Neuronal stem cell (in vitro differentiated cells): Measurements from ENCODE around the gene ASIP.

ENCODE experiments used
- DNase-seq: peaks from one replicate; pipeline ENCODE4 v3.0.0-alpha.2; 2013; ENCODE audit warnings: low spot score
- H2AFZ ChIP-seq: one replicate; pipeline ENCODE4 v1.6.1; 2013; ENCODE audit warnings: mild to moderate bottlenecking, low read length, inconsistent platforms
- H2AK5ac ChIP-seq: 2 replicates; pipeline ENCODE4 v1.6.1; 2013; ENCODE audit warnings: low read depth, mild to moderate bottlenecking, inconsistent platforms, low read length, moderate library complexity, mixed read lengths
- H2BK120ac ChIP-seq: 2 replicates; pipeline ENCODE4 v1.6.1; 2013; ENCODE audit warnings: low read depth, mild to moderate bottlenecking, inconsistent platforms, low read length, moderate library complexity, mixed read lengths
- H2BK12ac ChIP-seq: one replicate; pipeline ENCODE4 v1.6.1; 2013; ENCODE audit warnings: low read length, inconsistent platforms
- H2BK15ac ChIP-seq: 2 replicates; pipeline ENCODE4 v1.6.1; 2013; ENCODE audit warnings: mild to moderate bottlenecking, low read length, inconsistent platforms, mixed read lengths
- H2BK5ac ChIP-seq: one replicate; pipeline ENCODE4 v1.6.1; 2013; ENCODE audit warnings: inconsistent platforms, mild to moderate bottlenecking, low read length, moderate library complexity
- H3K14ac ChIP-seq: one replicate; pipeline ENCODE4 v1.6.1; 2013; ENCODE audit warnings: low read length, inconsistent platforms
- H3K18ac ChIP-seq: 2 replicates; pipeline ENCODE4 v1.6.1; 2013; ENCODE audit warnings: low read length, inconsistent platforms
- H3K23ac ChIP-seq: 2 replicates; pipeline ENCODE4 v1.6.1; 2013; ENCODE audit warnings: low read depth, mild to moderate bottlenecking, mixed read lengths, low read length, inconsistent platforms; ENCODE audit not compliant: poor library complexity
- H3K27ac ChIP-seq: replicated peaks from 3 replicates; pipeline ENCODE4 v1.5.1; 2013; ENCODE audit warnings: low read length, inconsistent platforms
- H3K27me3 ChIP-seq, 3 experiments: 2 replicates each; pipeline ENCODE4 v1.6.1; 2013; ENCODE audit warnings: low read length in 3 of 3, mild to moderate bottlenecking in 2 of 3, inconsistent platforms in 1 of 3, low read depth in 1 of 3, mixed read lengths in 1 of 3, moderate library complexity in 1 of 3; ENCODE audit not compliant: control insufficient read depth in 3 of 3, insufficient read depth in 3 of 3
- H3K36me3 ChIP-seq, 2 donors: replicated peaks in 1 of 2; 2 replicates each; pipeline ENCODE4 v1.6.1; 2013; ENCODE audit warnings: low read length in 2 of 2; ENCODE audit not compliant: control insufficient read depth in 2 of 2, insufficient read depth in 2 of 2
- H3K4ac ChIP-seq: 2 replicates; pipeline ENCODE4 v1.6.1; 2013; ENCODE audit warnings: inconsistent platforms, mild to moderate bottlenecking, low read length, moderate library complexity
- H3K4me1 ChIP-seq, 2 donors: 1 replicate in 1 of 2; 2 replicates in 1 of 2; pipeline ENCODE4 v1.6.1; 2013; ENCODE audit warnings: low read length in 2 of 2, low read depth in 1 of 2; ENCODE audit not compliant: control insufficient read depth in 2 of 2, insufficient read depth in 1 of 2
- H3K4me2 ChIP-seq: one replicate; pipeline ENCODE4 v1.6.1; 2013; ENCODE audit warnings: mild to moderate bottlenecking, low read length, inconsistent platforms; ENCODE audit not compliant: insufficient read depth, poor library complexity, severe bottlenecking
- H3K4me3 ChIP-seq, 2 donors: 2 replicates each; pipeline ENCODE4 v1.5.1; 2013; ENCODE audit warnings: low read length in 2 of 2, mild to moderate bottlenecking in 2 of 2, inconsistent platforms in 1 of 2, moderate library complexity in 1 of 2
- H3K79me1 ChIP-seq: one replicate; pipeline ENCODE4 v1.6.1; 2013; ENCODE audit warnings: low read depth, mild to moderate bottlenecking, inconsistent platforms, low read length, moderate library complexity
- H3K9ac ChIP-seq: one replicate; pipeline ENCODE4 v1.6.1; 2013; ENCODE audit warnings: mild to moderate bottlenecking, low read depth, low read length, inconsistent platforms; ENCODE audit not compliant: poor library complexity
- H3K9me3 ChIP-seq, 2 donors: replicated peaks in 1 of 2; 2 replicates each; pipeline versions ENCODE3 to v1.6.1; 2013; ENCODE audit warnings: low read length in 2 of 2, mild to moderate bottlenecking in 2 of 2, inconsistent platforms in 1 of 2, low read depth in 1 of 2, mixed read lengths in 1 of 2, moderate library complexity in 1 of 2; ENCODE audit not compliant: control insufficient read depth in 2 of 2, insufficient read depth in 1 of 2
- H4K8ac ChIP-seq: one replicate; pipeline ENCODE4 v1.6.1; 2013; ENCODE audit warnings: low read depth, mild to moderate bottlenecking, inconsistent platforms, low read length, moderate library complexity
- H4K91ac ChIP-seq: one replicate; pipeline ENCODE4 v1.6.1; 2013; ENCODE audit warnings: low read length, low read depth, mild to moderate bottlenecking, inconsistent platforms; ENCODE audit not compliant: poor library complexity
- WGBS, 2 donors: extraction: QIAGEN DNeasy Blood & Tissue Kit; methylation state at CpG; one replicate each; pipeline ENCODE4 v1.1.7; 2013; ENCODE audit warnings: missing lambda C conversion rate in 2 of 2, mixed read lengths in 1 of 2; ENCODE audit not compliant: insufficient read length in 2 of 2, insufficient replicate concordance in 1 of 2; ENCODE audit errors: extremely low coverage in 2 of 2; 5-methylcytosine and 5-hydroxymethylcytosine counted together

ASIP gene

GRCh38 chr20:34311118-34312023 is 70.1 kb downstream of the ASIP start:
- no peak overlapping the region for H3K23ac ChIP-seq
- H4K91ac ChIP-seq = no peak overlapping the region
- H2BK15ac ChIP-seq = no peak overlapping the region
- H3K9me3 ChIP-seq = no peaks in the 10 kb centered on the region
- no peak overlapping the region for H2BK5ac ChIP-seq
- peaks cover 4 to 6% of the 10 kb centered on the region in 2 donors for H3K4me1 ChIP-seq
- H2AK5ac ChIP-seq = peak overlapping the region; percentile 39
- no peaks in the 10 kb centered on the region for H3K79me1 ChIP-seq
- H3K27ac ChIP-seq = no peak overlapping the region
- H2BK120ac ChIP-seq = no peak overlapping the region
- H2BK12ac ChIP-seq = no peak overlapping the region
- H3K36me3 ChIP-seq = no peaks in the 10 kb centered on the region
- no peak overlapping the region for H3K9ac ChIP-seq
- H2AFZ ChIP-seq = peak overlapping the region; percentile 98
- peaks cover 2 to 11% (median 10%) of the 10 kb centered on the region in 3 experiments for H3K27me3 ChIP-seq
- no CpG with 5 or more reads among the region's 45 CpGs for WGBS, 2 donors
- H3K4me3 ChIP-seq = peak overlapping the region; percentile 5 to 37
- H4K8ac ChIP-seq = no peak overlapping the region
- peak overlapping the region; percentile 41 for H3K4me2 ChIP-seq
- DNase-seq = peak; percentile 41
- H3K4ac ChIP-seq = no peak overlapping the region
- no peak overlapping the region for H3K18ac ChIP-seq
- H3K14ac ChIP-seq = no peak overlapping the region

DNA sequence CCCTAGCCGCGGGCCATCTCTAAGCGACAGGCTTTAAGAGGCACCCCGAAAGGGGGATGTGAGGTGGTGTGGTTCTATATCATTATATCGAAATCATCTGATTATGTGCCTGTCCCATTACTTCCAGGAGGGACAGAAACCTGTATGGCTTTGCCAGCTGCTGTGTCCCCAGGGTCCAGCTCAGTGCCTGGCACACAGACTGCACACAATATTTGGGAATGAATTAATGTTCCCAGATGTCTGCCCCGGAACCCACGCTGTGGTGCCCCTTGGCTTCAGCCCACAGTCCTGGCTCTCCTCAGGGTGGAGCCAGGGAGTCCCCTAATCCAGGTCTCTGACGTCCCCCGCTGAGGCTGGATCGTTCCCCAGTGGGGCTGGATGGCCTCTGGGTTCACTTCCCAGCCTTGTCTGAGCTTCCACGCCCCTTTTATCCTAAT is 70.8 kb downstream of the ASIP start:
- no peak overlapping the region for H3K9ac ChIP-seq
- H2BK12ac ChIP-seq = no peak overlapping the region
- no peak overlapping the region for H3K4ac ChIP-seq
- peak overlapping the region; percentile 98 for H2AFZ ChIP-seq
- WGBS, 2 donors = no CpG with 5 or more reads among the region's 11 CpGs
- no peak overlapping the region for H2BK15ac ChIP-seq
- H3K9me3 ChIP-seq = no peaks in the 10 kb centered on the region
- H4K8ac ChIP-seq = no peak overlapping the region
- no peak overlapping the region for H3K27ac ChIP-seq
- no peaks in the 10 kb centered on the region for H3K79me1 ChIP-seq
- H3K4me2 ChIP-seq = peak overlapping the region; percentile 48
- peaks cover 2 to 11% (median 10%) of the 10 kb centered on the region in 3 experiments for H3K27me3 ChIP-seq
- DNase-seq = no peak
- H3K23ac ChIP-seq = no peak overlapping the region
- no peak overlapping the region for H4K91ac ChIP-seq
- no peaks in the 10 kb centered on the region for H3K36me3 ChIP-seq
- H2AK5ac ChIP-seq = peak overlapping the region; percentile 39
- no peak overlapping the region for H3K14ac ChIP-seq
- H3K4me3 ChIP-seq = no peak overlapping the region
- no peak overlapping the region for H2BK120ac ChIP-seq
- H2BK5ac ChIP-seq = no peak overlapping the region
- peak overlapping the region; percentile 30 for H3K18ac ChIP-seq
- H3K4me1 ChIP-seq = peaks cover 4 to 6% of the 10 kb centered on the region in 2 donors

DNA sequence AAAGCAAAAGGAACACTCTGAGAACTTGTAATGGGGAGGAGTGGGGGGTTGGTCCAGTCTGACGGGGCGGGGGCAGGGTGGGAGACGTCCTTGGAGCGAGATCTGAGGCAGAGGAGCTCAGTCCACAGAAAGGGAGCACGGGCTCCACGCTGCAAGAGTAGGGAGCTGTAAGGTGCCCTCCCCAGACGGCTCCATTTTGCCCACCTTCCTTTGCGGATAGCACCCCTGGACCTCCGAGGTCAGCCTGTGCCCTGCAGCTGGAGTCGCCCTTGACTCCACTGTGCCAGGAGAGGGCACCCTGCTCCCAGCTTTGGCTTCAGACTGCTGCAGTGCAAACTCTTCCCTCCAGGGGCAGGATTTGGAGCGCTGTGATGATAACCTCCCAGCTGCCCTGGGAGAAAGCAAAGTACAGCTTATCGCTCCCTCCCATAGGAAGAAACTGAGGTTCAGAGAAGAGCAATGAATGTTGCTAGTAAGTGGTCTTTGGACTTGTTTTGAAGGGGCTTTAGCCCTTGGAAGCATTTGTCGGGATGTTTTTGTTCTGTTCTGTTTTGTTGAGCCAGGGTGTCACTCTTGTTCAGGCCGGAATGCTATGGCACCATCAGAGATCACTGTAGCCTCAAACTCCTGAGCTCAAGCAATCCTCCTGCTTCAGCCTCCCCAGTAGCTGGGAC is 71.5 kb downstream of the ASIP start:
- Histone ChIP-seq H3K27me3 (peaks cover 2 to 11% (median 10%) of the 10 kb centered on the region in 3 experiments), H4K91ac (no peak overlapping the region), H3K4ac (no peak overlapping the region), H2BK15ac (no peak overlapping the region), H3K4me3 (peak overlapping the region in 1 of 2 donors; percentile 18), H3K4me2 (peak overlapping the region; percentile 48), H3K27ac (no peak overlapping the region), H3K18ac (no peak overlapping the region), H3K23ac (no peak overlapping the region), H2BK12ac (no peak overlapping the region), H3K9ac (no peak overlapping the region), H2BK120ac (no peak overlapping the region), H2BK5ac (no peak overlapping the region), H3K36me3 (no peaks in the 10 kb centered on the region), H3K79me1 (no peaks in the 10 kb centered on the region), H4K8ac (no peak overlapping the region), H2AK5ac (no peak overlapping the region), H2AFZ (peak overlapping the region; percentile 77), H3K4me1 (peaks cover 4 to 6% of the 10 kb centered on the region in 2 donors), H3K14ac (no peak overlapping the region), H3K9me3 (no peaks in the 10 kb centered on the region)
- no CpG with 5 or more reads among the region's 14 CpGs for WGBS, 2 donors
- DNase-seq = peak; percentile 84

GRCh38 chr20:34315236-34315635 is 74.0 kb downstream of the ASIP start:
- Histone ChIP-seq H2BK15ac (no peak overlapping the region), H3K79me1 (no peaks in the 10 kb centered on the region), H3K9me3 (no peaks in the 10 kb centered on the region), H2BK12ac (no peak overlapping the region), H3K27ac (no peak overlapping the region), H4K8ac (no peak overlapping the region), H4K91ac (no peak overlapping the region), H3K23ac (no peak overlapping the region), H3K36me3 (no peaks in the 10 kb centered on the region), H3K4ac (no peak overlapping the region), H2AFZ (no peak overlapping the region), H2BK5ac (no peak overlapping the region), H3K4me2 (no peak overlapping the region), H2BK120ac (no peak overlapping the region), H3K27me3 (peaks cover 2 to 11% (median 10%) of the 10 kb centered on the region in 3 experiments), H3K9ac (no peak overlapping the region), H3K4me3 (no peak overlapping the region), H3K4me1 (peaks cover 6% of the 10 kb centered on the region in 2 donors), H2AK5ac (no peak overlapping the region), H3K18ac (no peak overlapping the region), H3K14ac (no peak overlapping the region)
- no peak for DNase-seq
- no CpG with 5 or more reads among the region's 3 CpGs for WGBS, 2 donors
